ENCODE results near the gene MATR3. TPM values are rescaled to one million over a fixed set of nuclear protein-coding genes. Genes with fewer than 3 reads are reported as not detected.

MATR3 gene
- total and polyA plus RNA-seq, 2 experiments from 2014 or later, result 293 to 344 TPM

GRCh38 chr5:139335811-139336210, 42.3 kb downstream of the MATR3 start:
- no peaks in the 10 kb centered on the region for H3K9me3 ChIP-seq (ENCODE audit: low read depth)
- no peak overlapping the region for H3K4me3 ChIP-seq
- DNase-seq (ENCODE audit: low read depth in 1 of 2, low spot score in 1 of 2), result no peak
- no peaks in the 10 kb centered on the region for H3K27me3 ChIP-seq
- H3K36me3 ChIP-seq, result peaks cover 20% of the 10 kb centered on the region
- H3K27ac ChIP-seq, result peak overlapping the region; percentile 62
- no peak for TF ChIP-seq CTCF (IDR thresholded peaks at IDR 0.05; ENCODE audit: low read depth, low read length)
- no peaks in the 10 kb centered on the region for H3K4me1 ChIP-seq (ENCODE audit: low read depth)

GRCh38 chr5:139340051-139340450, 46.5 kb downstream of the MATR3 start:
- DNase-seq (ENCODE audit: low read depth in 1 of 2, low spot score in 1 of 2), result no peak
- Histone ChIP-seq H3K4me1 (ENCODE audit: low read depth) (peaks cover 12% of the 10 kb centered on the region), H3K36me3 (no peaks in the 10 kb centered on the region), H3K27me3 (no peaks in the 10 kb centered on the region), H3K27ac (no peak overlapping the region), H3K4me3 (no peak overlapping the region), H3K9me3 (ENCODE audit: low read depth) (no peaks in the 10 kb centered on the region)
- TF ChIP-seq CTCF (IDR thresholded peaks at IDR 0.05; ENCODE audit: low read depth, low read length), result no peak

- H3K4me1 ChIP-seq (ENCODE audit: low read depth), result peaks cover 12% of the 10 kb centered on the region
- no peaks in the 10 kb centered on the region for H3K9me3 ChIP-seq (ENCODE audit: low read depth)
- H3K4me3 ChIP-seq, result peak overlapping the region; percentile 75
- no peaks in the 10 kb centered on the region for H3K36me3 ChIP-seq
- H3K27ac ChIP-seq, result no peak overlapping the region
- TF ChIP-seq CTCF (IDR thresholded peaks at IDR 0.05; ENCODE audit: low read depth, low read length), result no peak
- H3K27me3 ChIP-seq, result no peaks in the 10 kb centered on the region
- no peak for DNase-seq (ENCODE audit: low read depth in 1 of 2, low spot score in 1 of 2)
These were observed 47.7 kb downstream of the MATR3 start for GRCh38 chr5:139341187-139341688.

- peaks cover 12% of the 10 kb centered on the region for H3K4me1 ChIP-seq (ENCODE audit: low read depth)
- no peaks in the 10 kb centered on the region for H3K36me3 ChIP-seq
- TF ChIP-seq CTCF (IDR thresholded peaks at IDR 0.05; ENCODE audit: low read depth, low read length), result peak; percentile 70
- no peaks in the 10 kb centered on the region for H3K27me3 ChIP-seq
- H3K27ac ChIP-seq, result peak within 1 kb of the TSS; percentile 98
- DNase-seq (ENCODE audit: low read depth in 1 of 2, low spot score in 1 of 2), result peak; percentile 98 to 99
- H3K9me3 ChIP-seq (ENCODE audit: low read depth), result no peaks in the 10 kb centered on the region
- H3K4me3 ChIP-seq, result peak within 1 kb of the TSS; percentile 75
These were observed 48.3 kb downstream of the MATR3 start, which contains the start of gene PAIP2 for GRCh38 chr5:139341689-139342422. PAIP2 (plus strand) TSS chr5:139341854; CDS start chr5:139363785, 21,931 bp downstream.

- Histone ChIP-seq H3K27ac (peak overlapping the region; percentile 98), H3K27me3 (no peaks in the 10 kb centered on the region), H3K36me3 (no peaks in the 10 kb centered on the region), H3K9me3 (ENCODE audit: low read depth) (no peaks in the 10 kb centered on the region), H3K4me1 (ENCODE audit: low read depth) (peaks cover 12% of the 10 kb centered on the region), H3K4me3 (peak overlapping the region; percentile 75)
- TF ChIP-seq CTCF (IDR thresholded peaks at IDR 0.05; ENCODE audit: low read depth, low read length), result no peak
- DNase-seq (ENCODE audit: low read depth in 1 of 2, low spot score in 1 of 2), result no peak
These were observed 48.8 kb downstream of the MATR3 start for GRCh38 chr5:139342423-139342723.

Data from cardiac muscle cell (in vitro differentiated cells and primary cell).